Skin of body (tissue), 2 donors: ENCODE results near the gene LRRFIP2. TPM values are rescaled to one million over a fixed set of nuclear protein-coding genes. Genes with fewer than 3 reads are reported as not detected.

Source experiments
- DNase-seq: peaks from one replicate; lab custom pipeline; 2025; lab: John Stamatoyannopoulos, UW
- total RNA-seq: library from RNA; depleted of rRNA; stranded (reverse); fragments of >200 nt; gene quantifications from one replicate; pipeline ENCODE4 v1.2.3, GENCODE V29; 2014

The LRRFIP2 gene
- total RNA-seq, 1 donor from 2014 or later, result 64.4 TPM

DNA sequence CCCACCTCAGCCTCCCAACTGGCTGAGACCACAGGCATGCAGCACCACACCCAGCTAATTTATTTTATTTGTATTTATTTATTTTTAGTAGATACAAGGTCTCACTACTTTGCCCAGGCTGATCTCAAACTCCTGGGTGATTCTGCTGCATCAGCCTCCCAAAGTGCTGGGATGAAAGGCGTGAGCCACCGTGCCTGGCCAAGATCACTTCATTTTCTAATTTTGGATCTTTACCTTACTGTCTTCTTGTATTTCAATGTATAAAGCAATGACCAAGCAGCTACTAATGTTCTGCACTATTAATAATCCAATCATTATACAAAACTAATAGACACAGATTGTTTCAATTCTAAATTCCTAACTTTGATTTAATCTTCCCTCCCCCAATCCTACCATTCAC is 56.2 kb downstream of the LRRFIP2 start:
- DNase-seq, result no peak

GRCh38 chr3:37117548-37117947 is 56.8 kb downstream of the LRRFIP2 start:
- DNase-seq, result no peak

- no peak for DNase-seq
These were observed 57.4 kb downstream of the LRRFIP2 start for GRCh38 chr3:37116998-37117397.

DNA sequence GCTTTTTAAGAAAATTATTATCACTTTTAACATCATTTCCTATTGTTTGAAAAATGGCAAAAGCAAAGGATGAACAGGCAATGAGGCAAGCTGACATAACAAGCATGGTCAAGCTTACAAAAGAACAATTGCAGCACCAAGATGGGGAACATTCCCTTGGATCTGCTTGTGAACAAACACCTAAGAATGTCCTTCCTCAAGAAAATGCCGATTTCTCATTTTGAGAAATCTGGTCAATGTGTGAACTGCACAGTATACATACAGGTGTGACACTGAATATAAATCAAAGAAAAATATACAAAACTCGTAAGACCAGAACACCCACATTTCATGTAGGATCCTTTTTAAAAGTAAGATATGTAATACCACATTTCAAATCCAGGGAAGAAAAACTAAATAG is 58.9 kb downstream of the LRRFIP2 start:
- no peak for DNase-seq

GRCh38 chr3:37114251-37115145 is 59.9 kb downstream of the LRRFIP2 start:
- peak; percentile 19 for DNase-seq

DNA sequence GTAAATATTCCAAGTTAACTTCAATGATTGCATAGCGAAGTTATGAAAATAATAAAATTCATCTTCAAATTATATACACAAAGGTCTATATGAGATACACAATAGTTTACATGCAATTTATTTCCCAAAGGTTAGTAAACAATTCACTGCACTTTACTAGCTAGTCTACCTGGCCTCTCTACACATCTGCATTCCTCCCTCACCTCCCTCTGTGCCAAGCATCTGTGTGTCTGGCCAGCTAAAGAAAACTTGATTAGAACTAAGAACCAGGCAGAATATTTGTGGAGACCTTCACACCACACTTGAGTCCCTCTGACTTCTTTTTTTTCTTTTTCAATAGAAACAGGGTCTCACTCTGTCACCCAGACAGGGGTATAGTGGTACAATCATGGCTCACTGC is 61.4 kb downstream of the LRRFIP2 start:
- DNase-seq, result no peak

DNA sequence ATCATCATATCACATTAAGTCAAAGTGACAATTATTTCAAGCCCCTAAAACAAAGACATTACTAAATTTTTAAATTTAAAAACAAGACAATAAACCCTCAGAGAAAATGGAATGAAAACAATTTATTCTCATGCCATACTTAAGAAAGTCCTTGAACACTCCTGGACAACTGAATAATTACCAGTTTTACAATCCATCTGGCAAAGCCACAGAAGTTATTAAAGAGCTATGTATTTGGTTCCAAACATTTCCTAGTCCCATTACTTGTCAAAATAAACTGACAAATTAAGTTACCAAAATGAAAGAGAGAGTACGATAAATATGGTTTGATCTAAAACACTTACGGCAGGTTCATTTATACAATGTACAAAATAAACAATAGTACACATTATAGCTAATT is 63.2 kb downstream of the LRRFIP2 start:
- no peak for DNase-seq

GRCh38 chr3:37107846-37108245 is 66.5 kb downstream of the LRRFIP2 start:
- DNase-seq, result no peak

GRCh38 chr3:37103103-37103808 is 71.1 kb downstream of the LRRFIP2 start:
- DNase-seq, result no peak

GRCh38 chr3:37100411-37100810 is 74.0 kb downstream of the LRRFIP2 start:
- DNase-seq, result no peak

DNA sequence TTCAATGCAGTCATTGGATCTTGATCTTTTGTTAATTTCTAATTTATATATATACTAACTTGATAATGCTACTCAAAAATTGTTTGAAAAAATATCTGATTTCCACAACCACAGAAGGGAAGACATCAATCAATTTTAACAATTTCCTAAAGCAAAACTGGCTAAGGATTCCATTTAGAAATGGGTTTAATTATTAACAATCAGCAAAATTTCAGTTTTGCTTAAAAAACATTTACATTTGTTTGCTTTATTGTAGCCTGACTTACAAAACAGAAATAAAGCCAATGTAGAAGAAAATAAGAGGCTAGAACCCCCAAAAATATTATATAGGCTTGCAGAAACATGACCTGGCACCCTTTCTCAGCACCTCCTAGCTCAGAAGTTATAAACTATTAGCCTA is 74.9 kb downstream of the LRRFIP2 start:
- no peak for DNase-seq

DNA sequence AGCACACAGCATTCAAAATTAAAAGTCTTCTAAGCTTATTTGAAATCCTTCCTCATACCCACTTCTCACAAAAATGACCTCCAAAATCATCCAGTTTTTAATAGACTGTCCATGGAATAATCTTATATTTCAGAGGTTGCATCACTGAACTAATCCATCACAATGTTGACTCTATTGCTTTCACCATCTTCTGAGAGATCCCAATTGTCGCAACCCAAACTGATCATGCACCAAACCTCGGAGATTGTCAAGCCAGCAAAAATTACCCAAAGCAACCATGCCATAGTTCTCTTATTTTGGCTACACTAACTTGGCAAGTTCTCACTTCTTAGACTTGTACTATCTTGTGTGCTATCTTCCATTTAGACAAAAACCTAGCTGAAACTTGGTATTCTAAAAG is 75.5 kb downstream of the LRRFIP2 start:
- DNase-seq, result no peak

DNA sequence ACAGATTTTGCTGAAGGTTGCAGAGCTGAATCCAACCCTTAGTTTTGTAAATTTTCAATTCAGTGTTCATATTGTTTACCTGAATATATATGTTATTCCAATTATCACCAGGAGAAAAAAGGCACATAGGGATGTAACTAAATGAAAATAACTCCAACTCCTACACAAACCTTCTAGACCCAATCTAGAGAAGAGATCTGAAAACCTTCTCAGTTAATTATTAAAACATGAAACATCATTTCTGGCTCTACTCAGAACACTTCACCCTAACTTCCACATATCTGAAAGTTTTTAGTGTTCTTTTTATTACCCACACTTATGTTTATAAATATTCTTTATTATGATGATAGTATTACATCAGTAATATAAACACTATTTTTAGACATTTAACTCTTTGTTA is 76.6 kb downstream of the LRRFIP2 start:
- DNase-seq, result no peak

GRCh38 chr3:37096975-37097374 is 77.4 kb downstream of the LRRFIP2 start:
- DNase-seq, result no peak

DNA sequence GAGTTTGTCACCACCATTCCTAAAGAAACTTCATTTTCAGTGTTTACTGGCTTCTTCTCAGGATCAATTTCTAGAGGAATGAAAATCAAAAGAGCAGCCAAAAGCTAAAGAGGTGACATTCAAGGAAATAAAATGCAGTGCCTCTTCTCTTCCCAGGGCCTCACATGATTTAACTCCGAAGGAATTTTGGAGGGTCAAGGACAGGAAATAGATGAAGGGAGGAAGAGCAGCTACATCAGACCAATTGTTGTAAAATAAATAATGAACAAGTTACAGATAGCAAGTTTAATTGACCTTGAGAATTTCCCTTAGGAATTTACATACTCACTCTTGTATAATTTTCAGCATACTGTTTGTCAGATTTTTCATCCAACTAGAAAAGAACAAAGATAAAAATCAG is 78.1 kb downstream of the LRRFIP2 start:
- no peak for DNase-seq

GRCh38 chr3:37094636-37095035 is 79.7 kb downstream of the LRRFIP2 start:
- no peak for DNase-seq

- DNase-seq, result no peak
These were observed 80.9 kb downstream of the LRRFIP2 start for GRCh38 chr3:37093481-37093880.

DNA sequence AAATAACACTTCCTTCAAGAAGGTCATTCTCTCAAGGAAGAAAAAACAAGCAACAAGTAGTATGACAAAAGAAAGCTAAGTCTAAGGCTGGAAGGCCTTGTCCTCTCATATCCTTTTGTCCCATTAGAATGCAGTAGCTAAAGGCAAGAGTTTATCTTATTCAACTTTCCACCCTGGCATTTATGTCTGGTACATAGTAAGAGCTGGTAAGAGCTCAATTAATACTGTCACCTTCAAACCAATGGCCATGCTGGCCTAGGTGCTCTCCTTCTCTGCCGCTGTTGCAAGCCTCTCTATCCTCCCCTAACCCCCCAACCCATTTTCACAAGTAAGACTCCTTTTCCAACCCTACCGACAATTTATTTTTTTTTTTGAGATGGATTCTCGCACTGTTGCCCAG is 81.9 kb downstream of the LRRFIP2 start:
- no peak for DNase-seq

DNA sequence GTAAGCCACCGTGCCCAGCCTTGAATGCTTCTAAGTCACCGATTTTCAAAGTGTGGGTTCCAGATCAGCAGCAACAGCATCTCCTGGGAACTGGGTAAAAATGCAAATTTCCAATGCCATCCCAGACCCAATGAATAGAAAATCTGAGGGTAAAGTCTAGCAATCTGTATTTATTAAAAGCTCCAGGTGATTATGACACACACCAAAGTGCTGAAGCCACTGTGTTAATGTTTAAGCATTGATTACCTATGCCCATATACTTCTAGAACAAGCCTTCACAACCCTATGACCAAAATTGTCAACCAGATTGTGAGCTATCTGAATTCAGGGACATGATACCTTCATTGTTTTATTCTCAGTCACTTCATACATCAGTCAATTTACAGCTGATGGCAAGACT is 86.5 kb downstream of the LRRFIP2 start:
- no peak for DNase-seq

- no peak for DNase-seq
These were observed 87.5 kb downstream of the LRRFIP2 start for GRCh38 chr3:37086918-37087317.

- no peak for DNase-seq
These were observed 92.1 kb downstream of the LRRFIP2 start for GRCh38 chr3:37082317-37082716.

- DNase-seq, result no peak
These were observed 98.4 kb downstream of the LRRFIP2 start for GRCh38 chr3:37075955-37076354.

GRCh38 chr3:37074178-37074577 is 100.2 kb downstream of the LRRFIP2 start:
- no peak for DNase-seq
